ENCODE results near the gene MTMR10. TPM values are rescaled to one million over a fixed set of nuclear protein-coding genes. Genes with fewer than 3 reads are reported as not detected.

MTMR10 gene
- total RNA-seq, 2 donors from 2014 or later: 14.5 to 22.3 TPM

GRCh38 chr15:31014608-31014925 lies 23.1 kb upstream of the MTMR10 start:
- intact Hi-C loops (cut with DNase I): no loop called here
- TF ChIP-seq POLR2A (IDR thresholded peaks at IDR 0.05) (no peak), CTCF (IDR thresholded peaks at IDR 0.05) (no peak)
- no peaks in the 10 kb centered on the region for H3K27me3 ChIP-seq
- peaks cover 12% of the 10 kb centered on the region for H3K4me1 ChIP-seq
- H3K27ac ChIP-seq: peak overlapping the region in 3 of 4 donors; percentile 37 to 62 (median 55)
- WGBS, 2 donors: 20 to 43% methylated on average over 2 of the region's 2 CpGs
- peaks cover 0 to 7% (median 0%) of the 10 kb centered on the region in 3 donors for H3K9me3 ChIP-seq
- DNase-seq (no peak), ATAC-seq (peak; percentile 33)
- H3K4me3 ChIP-seq: no peak overlapping the region
- H3K36me3 ChIP-seq (replicated peaks in 1 of 2; ENCODE audit: insufficient read depth in 1 of 2, low read depth in 2 of 2): no peaks in the 10 kb centered on the region

DNA sequence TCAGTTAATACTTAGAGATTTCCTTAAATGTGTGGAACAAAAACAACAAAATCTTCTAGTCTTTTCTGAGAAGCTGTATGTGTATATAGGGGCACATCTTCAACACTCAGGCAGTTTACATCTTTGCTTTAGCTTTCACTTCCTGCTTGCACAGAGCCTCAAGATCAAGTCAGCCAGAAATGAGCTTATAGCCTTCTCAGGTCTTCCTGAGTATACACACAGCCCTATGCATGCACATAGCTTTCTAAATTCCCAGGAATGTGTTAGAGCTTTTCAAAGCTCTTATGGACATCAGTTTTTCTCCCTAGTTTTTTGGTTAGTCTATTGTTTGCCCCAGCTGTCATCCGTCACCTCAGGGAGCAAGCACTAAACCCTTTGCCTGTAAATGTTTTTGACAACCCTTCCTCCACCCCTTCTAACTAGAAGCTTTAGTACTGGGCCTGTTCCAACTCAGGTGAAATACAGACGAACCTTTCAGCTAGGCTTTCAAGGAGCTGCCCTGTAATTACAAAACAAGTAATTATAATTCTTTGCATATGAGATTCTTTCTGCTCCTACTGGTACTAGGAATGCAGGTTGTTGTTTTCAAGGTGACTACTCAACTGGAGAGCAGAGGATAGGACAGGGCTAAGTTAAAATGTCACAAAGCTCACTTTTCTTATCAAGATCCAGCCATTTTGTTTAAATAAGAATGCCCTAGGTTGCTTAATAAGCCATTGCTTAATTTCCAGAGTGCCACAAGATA lies 22.6 kb upstream of the MTMR10 start:
- Histone ChIP-seq H3K9me3 (peaks cover 0 to 7% (median 0%) of the 10 kb centered on the region in 3 donors), H3K4me3 (no peak overlapping the region), H3K36me3 (replicated peaks in 1 of 2; ENCODE audit: insufficient read depth in 1 of 2, low read depth in 2 of 2) (no peaks in the 10 kb centered on the region), H3K27me3 (no peaks in the 10 kb centered on the region), H3K27ac (peak overlapping the region in 3 of 4 donors; percentile 37 to 62 (median 55)), H3K4me1 (peaks cover 12% of the 10 kb centered on the region)
- intact Hi-C loops (cut with DNase I): no loop called here
- TF ChIP-seq CTCF (IDR thresholded peaks at IDR 0.05) (no peak), POLR2A (IDR thresholded peaks at IDR 0.05) (no peak)
- no peak for DNase-seq
- 30 to 40% methylated on average over 2 of the region's 2 CpGs for WGBS, 2 donors
- peak; percentile 74 for ATAC-seq

- H3K4me1 ChIP-seq: peaks cover 12% of the 10 kb centered on the region
- WGBS, 2 donors: 57 to 68% methylated on average over 2 of the region's 2 CpGs
- no peaks in the 10 kb centered on the region for H3K36me3 ChIP-seq (replicated peaks in 1 of 2; ENCODE audit: insufficient read depth in 1 of 2, low read depth in 2 of 2)
- ATAC-seq: no peak
- peaks cover 0 to 7% (median 0%) of the 10 kb centered on the region in 3 donors for H3K9me3 ChIP-seq
- DNase-seq: no peak
- no peaks in the 10 kb centered on the region for H3K27me3 ChIP-seq
- no peak overlapping the region for H3K27ac ChIP-seq
- intact Hi-C loops (cut with DNase I): no loop called here
- H3K4me3 ChIP-seq: no peak overlapping the region
- no peak for TF ChIP-seq POLR2A (IDR thresholded peaks at IDR 0.05)
- no peak for TF ChIP-seq CTCF (IDR thresholded peaks at IDR 0.05)
Measured at GRCh38 chr15:31012455-31012854, 21.0 kb upstream of the MTMR10 start.

- no peak overlapping the region for H3K4me3 ChIP-seq
- peaks cover 0 to 7% (median 0%) of the 10 kb centered on the region in 3 donors for H3K9me3 ChIP-seq
- 91 to 92% methylated on average over 1 of the region's 1 CpG for WGBS, 2 donors
- intact Hi-C loops (cut with DNase I): no loop called here
- no peak for ATAC-seq
- H3K36me3 ChIP-seq (replicated peaks in 1 of 2; ENCODE audit: insufficient read depth in 1 of 2, low read depth in 2 of 2): no peaks in the 10 kb centered on the region
- peaks cover 12% of the 10 kb centered on the region for H3K4me1 ChIP-seq
- TF ChIP-seq POLR2A (IDR thresholded peaks at IDR 0.05) (no peak), CTCF (IDR thresholded peaks at IDR 0.05) (no peak)
- DNase-seq: no peak
- H3K27ac ChIP-seq: no peak overlapping the region
- H3K27me3 ChIP-seq: no peaks in the 10 kb centered on the region
Measured at GRCh38 chr15:31010036-31010435, 18.6 kb upstream of the MTMR10 start.

- no peaks in the 10 kb centered on the region for H3K27me3 ChIP-seq
- no peaks in the 10 kb centered on the region for H3K36me3 ChIP-seq (replicated peaks in 1 of 2; ENCODE audit: insufficient read depth in 1 of 2, low read depth in 2 of 2)
- no peak for DNase-seq
- H3K4me1 ChIP-seq: no peaks in the 10 kb centered on the region
- TF ChIP-seq POLR2A (IDR thresholded peaks at IDR 0.05) (no peak), CTCF (IDR thresholded peaks at IDR 0.05) (no peak)
- WGBS, 2 donors: 36 to 45% methylated on average over 2 of the region's 2 CpGs
- no peaks in the 10 kb centered on the region for H3K9me3 ChIP-seq
- intact Hi-C loops (cut with DNase I): no loop called here
- no peak overlapping the region for H3K4me3 ChIP-seq
- no peak for ATAC-seq
- no peak overlapping the region for H3K27ac ChIP-seq
Measured at GRCh38 chr15:31005660-31006059, 14.2 kb upstream of the MTMR10 start.
